Putamen (tissue), 1 donor: ENCODE data around the gene CLIC3.

ENCODE experiments used
- DNase-seq: peaks from one replicate; pipeline ENCODE4 v3.0.0-alpha.2; 2016; ENCODE audit warnings: low spot score

Gene CLIC3

GRCh38 chr9:136964171-136964689 lies 32.1 kb downstream of the CLIC3 start:
- DNase-seq: no peak

DNA sequence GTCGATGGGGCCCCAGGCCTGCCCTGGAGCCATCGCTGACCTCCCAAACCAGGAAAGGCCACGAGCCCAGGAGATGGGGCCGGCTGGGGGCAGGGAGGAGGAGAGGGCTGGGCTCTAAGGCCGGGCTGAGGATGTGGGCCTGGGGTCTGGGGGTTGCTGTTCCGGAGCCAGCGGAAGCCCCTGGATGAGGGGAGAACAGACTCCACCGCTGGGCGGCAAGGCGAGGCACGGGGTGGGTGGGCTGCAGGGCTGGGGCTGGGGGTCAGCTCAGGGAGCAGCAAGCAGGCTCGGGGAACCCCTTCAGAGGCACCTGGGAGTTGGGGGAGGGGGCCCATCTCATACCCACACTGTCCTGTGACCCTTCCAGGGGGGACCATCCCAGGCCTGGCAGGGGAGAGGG lies 32.6 kb downstream of the CLIC3 start:
- DNase-seq: no peak

- DNase-seq: no peak
Measured at GRCh38 chr9:136963341-136963740, 33.0 kb downstream of the CLIC3 start.

DNA sequence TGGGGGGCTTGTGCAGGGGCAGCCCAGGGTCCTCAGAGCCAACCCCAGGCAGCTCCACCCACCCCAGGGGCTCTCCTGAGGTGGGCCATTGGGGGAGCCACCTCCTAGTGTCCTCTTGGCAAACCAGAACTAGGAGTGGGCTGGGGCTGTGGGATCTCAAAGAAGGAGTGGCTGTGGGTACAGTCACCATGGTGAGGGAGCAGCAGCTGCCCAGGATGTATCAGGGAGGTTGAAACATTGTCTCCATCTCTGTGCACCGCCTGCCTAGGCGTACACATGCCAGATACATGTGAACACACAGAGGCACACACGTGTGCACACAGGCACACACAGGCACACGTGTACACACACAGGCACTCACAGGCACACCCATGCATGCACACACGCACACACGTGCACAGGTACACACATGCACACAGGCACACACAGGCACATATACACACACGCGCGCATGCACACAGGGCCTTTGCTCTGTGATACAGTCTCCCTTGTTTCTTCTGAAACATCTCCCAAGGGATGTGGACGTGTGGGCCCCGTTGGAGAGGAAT lies 33.6 kb downstream of the CLIC3 start:
- no peak for DNase-seq

DNA sequence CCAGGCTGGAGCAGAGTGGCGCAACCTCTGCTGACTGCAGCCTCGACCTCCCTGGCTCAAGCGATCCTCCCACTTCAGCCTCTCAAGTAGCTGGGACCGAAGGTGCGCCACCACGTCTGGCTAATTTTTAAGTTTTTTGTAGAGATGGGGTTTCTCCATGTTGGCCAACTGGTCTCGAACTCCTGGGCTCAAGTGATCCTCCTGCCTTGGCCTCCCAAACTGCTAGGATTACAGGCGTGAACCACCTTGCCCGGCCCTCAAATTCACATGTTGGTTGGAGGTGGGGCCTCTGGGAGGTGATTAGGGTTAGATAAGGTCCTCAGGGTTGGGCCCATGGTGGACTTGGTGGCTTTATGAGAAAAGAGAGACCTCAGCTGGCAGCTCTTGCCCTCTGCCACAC lies 34.2 kb downstream of the CLIC3 start:
- no peak for DNase-seq

- DNase-seq: no peak
Measured at GRCh38 chr9:136961279-136962065, 34.9 kb downstream of the CLIC3 start.

DNA sequence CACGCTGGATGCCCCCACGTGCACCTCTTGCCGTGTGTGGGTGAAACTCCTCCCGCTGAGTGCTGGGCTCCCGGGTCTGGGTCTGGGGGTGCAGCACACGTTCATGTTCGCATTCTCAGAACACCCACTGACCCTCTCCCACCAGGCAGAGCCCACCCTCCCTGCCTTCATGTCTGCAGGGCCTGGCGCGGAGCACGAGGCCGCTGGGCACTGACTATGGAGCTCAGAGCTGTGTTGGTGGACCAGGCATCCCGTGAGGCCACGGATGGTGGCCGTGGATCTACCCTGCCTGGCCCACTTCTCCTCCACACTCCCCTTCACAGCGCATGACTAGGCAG lies 35.5 kb downstream of the CLIC3 start:
- no peak for DNase-seq

DNA sequence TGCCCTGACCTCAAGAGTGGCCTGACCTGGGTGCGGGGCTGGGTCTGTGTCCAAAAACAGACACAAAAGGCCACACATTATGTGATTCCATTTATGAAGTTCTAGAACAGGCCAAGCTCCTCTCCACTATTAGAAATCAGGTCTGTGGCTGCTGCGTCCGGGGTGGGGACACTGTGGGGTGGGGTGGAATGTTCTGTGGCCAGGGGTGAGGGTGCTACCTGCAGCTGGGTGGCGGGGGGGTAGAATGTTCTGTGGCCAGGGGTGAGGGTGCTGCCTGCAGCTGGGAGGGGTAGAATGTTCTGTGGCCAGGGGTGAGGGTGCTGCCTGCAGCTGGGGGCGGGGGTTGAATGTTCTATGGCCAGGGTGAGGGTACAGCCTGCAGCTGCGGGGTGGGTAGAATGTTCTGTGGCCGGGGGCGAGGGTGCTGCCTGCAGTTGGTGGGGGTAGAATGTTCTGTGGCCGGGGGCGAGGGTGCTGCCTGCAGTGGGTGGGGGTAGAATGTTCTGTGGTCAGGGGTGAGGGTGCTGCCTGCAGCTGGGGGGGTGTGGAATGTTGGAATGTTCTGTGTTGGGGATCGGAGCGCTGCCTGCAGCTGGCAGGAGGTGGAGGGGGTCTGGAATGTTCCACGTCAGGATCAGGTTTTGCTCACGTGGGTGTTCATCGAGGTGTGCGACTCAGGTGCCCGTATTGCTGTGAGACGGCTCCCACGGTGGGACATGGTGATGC lies 36.0 kb downstream of the CLIC3 start:
- DNase-seq: no peak

DNA sequence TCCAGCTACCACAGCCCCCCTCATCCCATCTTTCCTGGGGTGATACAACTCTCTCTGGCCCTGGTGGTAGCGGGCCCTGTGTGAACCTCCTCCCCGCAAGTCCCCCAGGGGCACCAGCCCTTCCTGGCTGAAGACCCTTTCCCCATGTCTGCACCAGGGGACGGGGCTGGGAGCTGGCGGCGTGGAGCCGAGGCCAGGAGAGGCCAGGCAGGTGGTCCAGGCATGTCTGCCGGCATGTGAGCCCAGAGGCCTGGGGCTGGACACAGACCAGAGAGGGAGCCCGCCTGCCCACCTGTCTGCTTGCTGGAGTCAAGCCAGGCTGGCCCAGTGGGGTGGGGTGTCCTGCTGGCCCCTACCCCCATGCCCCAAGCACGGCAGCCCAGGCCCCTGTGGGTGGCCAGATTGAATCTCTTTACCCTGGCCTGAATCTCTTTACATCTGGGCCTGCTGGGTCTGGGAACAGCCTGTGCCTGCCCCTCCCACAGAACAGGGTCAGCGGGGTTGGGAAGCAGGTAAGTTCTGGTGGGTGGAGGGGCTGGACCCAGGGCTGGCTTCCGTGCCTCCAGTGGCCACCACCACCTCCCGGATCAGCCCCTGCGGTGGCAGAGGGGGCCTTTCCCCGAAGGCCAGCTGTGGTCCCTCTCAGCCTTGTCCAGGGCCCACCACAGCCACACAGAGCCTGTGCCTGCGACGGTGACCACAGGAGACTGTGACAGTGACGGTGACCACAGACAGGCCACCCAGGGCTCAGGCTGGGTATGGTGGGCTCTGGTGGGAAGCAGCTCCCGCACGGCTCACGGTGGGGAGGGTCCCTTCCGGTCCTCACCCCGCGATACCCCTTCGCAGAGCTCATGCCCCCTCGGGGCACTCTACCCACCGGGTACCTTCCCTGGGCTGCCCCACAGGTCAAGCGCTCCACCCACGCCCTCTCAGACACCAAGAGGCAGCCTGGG lies 37.2 kb downstream of the CLIC3 start:
- DNase-seq: no peak

GRCh38 chr9:136958473-136958872 lies 37.9 kb downstream of the CLIC3 start:
- no peak for DNase-seq

GRCh38 chr9:136957901-136958300 lies 38.5 kb downstream of the CLIC3 start:
- DNase-seq: no peak

GRCh38 chr9:136957461-136957860 lies 38.9 kb downstream of the CLIC3 start:
- no peak for DNase-seq

DNA sequence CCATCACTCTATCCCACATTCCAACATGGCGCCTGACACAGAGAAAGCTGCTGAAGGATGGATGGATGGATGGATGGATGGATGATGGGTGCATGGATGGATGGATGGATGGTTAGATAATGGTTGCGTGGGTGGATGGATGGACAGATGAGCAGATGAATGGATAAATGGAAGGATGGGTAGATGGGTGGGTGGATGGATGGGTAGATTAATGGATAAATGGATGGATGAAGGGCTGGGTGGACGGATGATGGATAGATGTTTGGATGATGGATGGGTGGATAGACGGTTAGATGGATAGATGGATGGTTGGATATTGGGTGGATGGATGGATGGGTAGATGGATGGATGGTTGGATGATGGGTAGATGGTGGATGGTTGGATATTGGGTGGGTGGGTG lies 39.8 kb downstream of the CLIC3 start:
- DNase-seq: no peak

GRCh38 chr9:136955943-136956335 lies 40.4 kb downstream of the CLIC3 start:
- DNase-seq: no peak

DNA sequence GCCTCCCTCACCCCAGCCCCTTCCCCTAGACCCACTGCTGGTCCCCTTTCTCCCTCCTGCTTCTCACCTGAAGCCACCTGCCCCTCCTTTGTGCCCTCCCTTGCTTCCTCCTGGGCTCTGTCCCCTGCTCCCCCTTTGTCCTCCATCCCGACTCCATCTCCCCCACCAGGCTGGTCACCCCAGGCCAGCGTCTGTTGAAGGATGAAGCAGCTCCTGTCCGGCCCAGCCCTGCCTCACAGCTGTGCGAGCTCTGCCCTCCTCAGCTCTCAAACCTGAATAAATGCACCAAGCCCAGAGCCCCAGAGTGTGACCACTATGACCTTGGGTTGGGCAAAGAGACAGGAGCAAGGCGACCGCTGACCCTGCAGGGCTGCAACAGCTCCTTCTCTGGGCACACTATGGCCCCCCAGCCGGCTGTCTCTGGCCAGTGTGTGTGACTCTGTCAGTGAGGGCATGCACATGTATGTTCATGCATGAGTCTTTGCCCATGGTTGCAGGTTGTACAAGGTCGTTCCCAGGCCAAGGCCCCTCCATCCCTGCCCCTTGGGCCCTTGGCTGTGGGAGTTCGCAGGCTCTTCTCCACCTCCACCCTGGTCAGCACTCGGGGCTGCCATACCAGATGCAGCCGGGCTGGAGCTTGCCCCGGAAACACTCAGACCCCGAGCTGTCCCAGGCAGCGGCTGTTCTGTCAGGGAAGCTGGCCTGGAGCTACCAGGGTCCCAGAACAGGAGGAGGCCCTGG lies 41.0 kb downstream of the CLIC3 start:
- DNase-seq: no peak

DNA sequence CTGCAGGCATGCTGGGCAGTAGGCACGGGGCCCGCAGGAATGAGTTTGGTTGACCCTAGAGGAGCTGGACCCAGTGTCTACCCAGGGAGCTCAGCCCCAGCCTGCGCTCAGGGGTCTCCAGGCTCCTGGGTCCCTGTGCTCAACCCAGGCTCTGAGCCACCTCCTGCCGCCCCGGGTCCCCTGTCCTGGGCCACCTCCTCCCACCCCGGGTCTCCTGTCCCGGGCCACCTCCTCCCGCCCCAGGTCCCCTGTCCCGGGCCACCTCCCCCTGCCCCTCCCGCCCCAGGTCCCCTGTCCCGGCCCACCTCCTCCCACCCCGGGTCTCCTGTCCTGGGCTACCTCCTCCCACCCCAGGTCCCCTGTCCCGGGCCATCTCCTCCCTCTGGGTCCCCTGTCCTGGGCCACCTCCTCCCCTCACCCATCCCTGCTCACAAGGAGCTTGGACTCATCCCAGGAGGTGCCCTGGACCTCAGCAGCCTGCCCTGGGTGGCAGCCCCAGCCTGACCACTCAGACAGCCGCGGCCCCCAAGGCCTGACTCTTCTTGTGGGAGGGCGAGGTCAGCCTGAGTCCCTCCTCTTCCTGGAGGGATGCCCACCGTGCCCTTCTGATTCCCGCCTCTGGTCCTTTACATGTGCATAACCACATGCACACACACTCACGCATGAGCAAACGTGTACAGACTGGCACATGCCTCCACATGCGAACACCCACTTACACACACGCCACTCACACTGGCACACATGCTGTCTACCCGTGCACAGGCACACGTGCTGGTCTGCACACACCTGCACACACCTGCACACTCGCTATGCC lies 41.9 kb downstream of the CLIC3 start:
- no peak for DNase-seq

- no peak for DNase-seq
Measured at GRCh38 chr9:136953771-136954269, 42.5 kb downstream of the CLIC3 start.

GRCh38 chr9:136952876-136953770 lies 43.2 kb downstream of the CLIC3 start:
- no peak for DNase-seq

- DNase-seq: no peak
Measured at GRCh38 chr9:136952321-136952850, 44.0 kb downstream of the CLIC3 start.
